GM19467 (cell line): ENCODE data around the gene ARHGEF1.
"Not testable (repeated sequence)": the region's sequence is repeated elsewhere in the genome, so short reads cannot be mapped to it uniquely, and the experiment has no call there.

Source experiments
- ATAC-seq: cut with Tn5 transposase; IDR thresholded peaks from one replicate; pipeline ENCODE4 v1.9.1; 2021; ENCODE audit warnings: mild to moderate bottlenecking, moderate library complexity; ENCODE audit not compliant: unreplicated experiment

The ARHGEF1 gene

GRCh38 chr19:41904118-41904870 is 21.3 kb downstream of the ARHGEF1 start:
- ATAC-seq = no peak

GRCh38 chr19:41905273-41906002 is 22.5 kb downstream of the ARHGEF1 start:
- no peak for ATAC-seq

GRCh38 chr19:41906271-41906670 is 23.3 kb downstream of the ARHGEF1 start:
- ATAC-seq = no peak

DNA sequence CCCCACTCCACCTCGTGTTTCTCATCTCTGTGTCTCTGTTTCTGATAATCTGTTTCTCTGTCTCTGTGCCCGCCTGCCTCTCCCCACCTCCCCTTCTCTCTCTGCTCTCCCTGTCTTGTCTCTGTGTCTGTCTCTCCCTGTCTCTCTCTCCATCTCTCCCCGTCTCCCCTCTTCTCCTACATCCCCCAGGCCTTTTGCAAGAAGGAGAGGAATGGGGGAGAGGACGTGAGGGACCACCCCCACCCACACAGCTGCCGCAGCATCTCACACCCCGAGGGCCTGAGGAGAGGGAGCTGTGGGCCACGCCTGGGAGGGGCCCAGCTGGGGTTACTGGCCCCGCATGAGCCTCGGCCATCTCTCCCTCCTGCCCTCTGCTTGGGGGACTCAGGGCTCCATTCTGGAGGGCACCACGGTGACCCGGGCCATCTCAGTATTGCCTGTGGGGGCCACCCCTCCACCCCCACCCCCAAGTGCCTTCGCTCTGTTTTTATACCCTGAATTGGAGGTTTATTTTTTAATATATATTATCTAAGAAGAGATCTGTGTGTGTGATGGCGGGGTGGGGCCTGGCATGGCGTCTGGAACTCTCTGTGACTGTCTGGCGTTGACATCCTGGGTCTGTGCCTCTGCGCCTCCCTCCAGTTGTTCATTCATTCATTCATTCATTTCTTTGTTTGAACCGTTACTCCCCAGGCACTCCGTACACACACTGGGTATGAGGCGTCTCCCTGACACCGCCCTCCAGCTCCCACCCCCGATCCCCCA is 24.1 kb downstream of the ARHGEF1 start:
- ATAC-seq = no peak

DNA sequence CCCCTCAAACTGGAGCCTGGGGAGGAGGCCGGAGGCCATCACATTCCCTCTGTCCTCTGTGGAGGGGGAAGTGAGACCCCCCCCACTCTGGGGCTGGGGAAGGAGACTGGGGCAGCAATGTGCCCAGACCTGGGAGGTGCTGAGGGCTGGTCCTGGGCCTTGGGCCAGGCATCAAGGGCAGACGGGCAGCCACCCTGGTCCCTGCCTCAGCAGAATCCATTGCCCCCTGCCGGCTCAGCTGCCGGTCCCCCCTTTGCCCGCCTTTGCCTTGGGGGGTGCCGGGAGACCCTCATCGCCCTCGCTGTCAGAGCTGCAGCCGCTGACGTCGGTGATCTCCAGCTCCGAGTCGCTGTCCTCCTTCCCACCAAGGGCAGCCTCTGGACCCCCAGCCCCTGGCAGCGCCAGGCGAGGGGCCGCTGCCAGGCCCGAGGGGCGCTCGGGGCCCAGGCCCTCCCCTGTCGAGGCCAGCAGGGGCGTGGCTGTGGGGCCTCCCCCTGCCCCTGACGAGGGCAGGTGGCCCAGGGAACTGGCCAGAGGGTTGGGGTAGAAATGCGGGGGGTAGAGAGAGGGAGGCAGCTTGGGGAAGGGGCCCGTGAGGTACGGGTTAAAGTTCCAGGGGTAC is 25.1 kb downstream of the ARHGEF1 start:
- no peak for ATAC-seq

GRCh38 chr19:41908724-41909464 is 25.9 kb downstream of the ARHGEF1 start:
- ATAC-seq = no peak

- ATAC-seq = no peak
Observed at GRCh38 chr19:41909706-41910105, 26.7 kb downstream of the ARHGEF1 start.

- ATAC-seq = no peak
Observed at GRCh38 chr19:41910240-41910991, 27.4 kb downstream of the ARHGEF1 start.

DNA sequence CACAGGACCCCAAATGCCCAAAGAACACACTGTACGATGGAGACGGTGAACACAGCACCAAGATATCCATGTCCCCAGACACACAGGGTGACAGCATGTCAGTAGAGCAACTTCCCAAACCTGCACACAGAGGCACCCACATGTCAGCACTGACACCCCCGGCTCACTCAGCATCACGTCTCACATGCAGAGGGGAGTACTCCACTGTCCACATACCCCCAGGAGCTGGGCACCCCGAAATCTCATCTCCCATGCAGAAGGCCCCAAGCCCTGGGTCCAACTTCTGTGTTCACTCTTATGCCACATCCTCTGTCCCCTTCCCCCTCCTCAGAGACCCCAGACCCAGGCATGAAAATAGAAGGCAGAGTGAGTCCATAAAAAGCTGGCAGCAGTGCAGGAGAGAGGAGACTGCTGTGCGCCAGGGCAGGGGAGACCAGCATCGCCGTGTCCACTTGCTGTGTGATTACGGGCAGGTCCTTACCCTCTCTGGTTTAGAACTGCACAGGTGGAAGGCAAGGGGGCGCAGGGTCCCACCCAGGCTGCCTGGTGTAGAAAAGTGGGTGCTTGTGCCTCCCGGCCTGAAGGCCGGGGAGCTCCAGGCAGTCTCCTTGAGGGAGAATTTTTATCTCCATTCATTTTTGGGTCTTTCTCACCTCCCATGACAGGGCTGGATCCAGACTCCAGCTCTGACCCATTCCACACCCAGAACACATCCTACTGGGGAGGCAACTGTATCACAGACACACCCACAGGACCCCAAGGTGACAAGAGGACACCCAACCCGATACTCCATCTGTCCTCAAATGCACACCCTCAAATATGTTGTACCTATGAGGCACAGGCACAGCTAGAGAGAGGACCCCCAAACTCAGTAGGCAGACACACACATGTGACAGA is 28.3 kb downstream of the ARHGEF1 start:
- no peak for ATAC-seq

GRCh38 chr19:41911889-41912731 is 29.1 kb downstream of the ARHGEF1 start:
- ATAC-seq = no peak

DNA sequence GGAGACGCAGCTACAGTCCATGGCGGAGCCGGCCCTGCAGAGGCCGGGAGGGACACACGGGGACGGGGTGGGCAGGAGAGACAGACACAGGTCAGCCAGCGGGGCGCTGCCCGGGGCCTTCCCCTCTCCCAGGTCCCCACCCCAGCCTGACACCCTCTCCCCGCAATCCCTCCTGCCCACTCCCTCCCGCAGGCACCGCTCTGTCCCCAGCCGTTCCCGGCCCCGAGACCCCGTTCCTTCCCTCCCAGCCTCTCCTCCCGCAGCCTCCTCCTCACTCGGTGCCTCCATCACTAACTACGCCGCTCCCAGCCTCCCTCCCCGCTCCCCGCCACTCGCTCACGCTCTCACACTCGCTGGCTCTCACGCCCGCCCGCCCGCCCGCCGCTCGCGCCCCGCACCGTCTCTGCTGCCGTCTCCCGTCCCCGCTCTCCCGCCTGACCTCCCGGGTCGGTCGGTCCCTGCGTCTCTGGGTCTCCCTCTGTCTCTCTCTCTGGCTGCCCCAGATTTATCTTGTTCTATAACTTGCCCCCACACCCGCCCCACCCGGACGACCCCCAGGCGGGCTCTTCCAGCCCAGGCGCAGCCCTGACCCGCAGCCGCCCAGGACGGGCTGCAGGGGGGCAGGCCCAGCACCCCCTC is 30.0 kb downstream of the ARHGEF1 start:
- ATAC-seq = no peak

DNA sequence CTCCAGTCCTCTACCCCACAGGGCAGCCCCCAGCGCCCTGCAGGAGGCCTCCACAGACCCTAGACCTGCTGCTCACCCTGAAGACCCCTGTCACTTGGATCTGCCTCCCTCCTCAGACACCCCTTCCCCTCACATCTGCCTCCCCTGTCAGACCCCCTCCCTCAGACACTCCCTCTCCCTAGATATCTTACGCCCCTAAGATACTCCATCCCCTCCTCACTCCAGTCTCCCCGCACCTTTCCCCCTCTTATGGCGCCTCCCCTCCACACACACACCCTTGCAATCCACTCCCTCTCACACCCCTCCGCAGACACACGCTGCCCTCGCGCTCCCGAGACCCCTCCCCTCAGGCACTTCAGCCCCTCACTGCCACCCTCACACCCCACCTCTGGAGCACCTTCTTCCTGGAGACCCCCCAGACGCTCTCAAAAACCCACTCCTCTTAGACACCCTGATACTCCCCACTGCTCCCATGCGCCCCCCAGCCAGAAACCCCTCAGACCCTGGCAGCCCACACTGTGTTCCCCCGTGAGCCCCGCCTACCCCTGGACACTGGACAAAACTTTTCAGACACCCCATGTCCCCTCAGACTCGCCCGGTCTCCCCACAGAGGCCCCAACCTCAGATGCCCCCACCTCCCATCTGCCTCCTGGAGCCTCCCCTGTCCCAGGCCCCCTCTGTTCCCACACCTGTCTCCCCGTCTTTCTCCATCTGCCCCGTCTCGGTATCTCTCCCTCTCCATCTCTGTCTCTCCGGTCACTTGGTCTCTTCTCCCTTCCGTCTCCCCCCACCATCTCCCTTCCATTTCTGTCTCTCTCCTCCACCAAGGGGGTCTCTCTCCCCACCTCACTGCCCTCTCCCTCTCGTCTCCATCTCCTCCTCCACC is 30.8 kb downstream of the ARHGEF1 start:
- ATAC-seq = no peak

GRCh38 chr19:41914424-41914834 is 31.4 kb downstream of the ARHGEF1 start:
- ATAC-seq = not testable (repeated sequence)

GRCh38 chr19:41915021-41915775 is 32.2 kb downstream of the ARHGEF1 start:
- ATAC-seq = no peak

GRCh38 chr19:41915776-41916414 is 32.9 kb downstream of the ARHGEF1 start:
- ATAC-seq = no peak
